HG03103 (cell line): ENCODE measurements around the gene WHRN.

Experiments
- ATAC-seq: cut with Tn5 transposase; IDR thresholded peaks from one replicate; pipeline ENCODE4 v1.9.1; 2021; ENCODE audit warnings: low read depth; ENCODE audit not compliant: unreplicated experiment

The WHRN gene

GRCh38 chr9:114427644-114428043, 77.6 kb downstream of the WHRN start:
- ATAC-seq, result no peak

GRCh38 chr9:114426046-114426948, 79.0 kb downstream of the WHRN start:
- no peak for ATAC-seq

- no peak for ATAC-seq
Observed at GRCh38 chr9:114425126-114425525, 80.1 kb downstream of the WHRN start.

GRCh38 chr9:114424126-114424525, 81.1 kb downstream of the WHRN start:
- no peak for ATAC-seq

- no peak for ATAC-seq
Observed at GRCh38 chr9:114423181-114423580, 82.1 kb downstream of the WHRN start.

GRCh38 chr9:114421147-114421546, 84.1 kb downstream of the WHRN start:
- no peak for ATAC-seq

- no peak for ATAC-seq
Observed at GRCh38 chr9:114419796-114420195, 85.5 kb downstream of the WHRN start.

DNA sequence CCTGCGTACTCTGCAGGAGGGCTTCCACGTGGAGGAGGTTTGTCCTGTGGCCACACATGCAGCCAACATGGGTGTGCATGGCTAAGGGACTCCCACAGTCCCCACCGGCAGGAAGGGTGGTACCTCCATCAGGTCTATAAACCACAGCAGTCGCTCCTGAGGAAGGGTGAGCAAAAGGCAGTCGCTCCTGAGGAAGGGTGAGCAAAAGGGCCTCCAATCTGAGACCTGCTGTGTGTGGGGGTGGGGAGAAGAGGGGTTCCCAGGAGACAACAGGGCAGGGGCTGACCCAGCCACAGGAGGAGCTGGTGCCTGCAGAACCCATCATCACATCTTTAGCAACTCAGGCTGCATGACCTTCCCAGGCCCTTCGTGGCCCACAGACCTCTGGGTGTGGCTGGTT, 87.2 kb downstream of the WHRN start:
- ATAC-seq, result no peak

DNA sequence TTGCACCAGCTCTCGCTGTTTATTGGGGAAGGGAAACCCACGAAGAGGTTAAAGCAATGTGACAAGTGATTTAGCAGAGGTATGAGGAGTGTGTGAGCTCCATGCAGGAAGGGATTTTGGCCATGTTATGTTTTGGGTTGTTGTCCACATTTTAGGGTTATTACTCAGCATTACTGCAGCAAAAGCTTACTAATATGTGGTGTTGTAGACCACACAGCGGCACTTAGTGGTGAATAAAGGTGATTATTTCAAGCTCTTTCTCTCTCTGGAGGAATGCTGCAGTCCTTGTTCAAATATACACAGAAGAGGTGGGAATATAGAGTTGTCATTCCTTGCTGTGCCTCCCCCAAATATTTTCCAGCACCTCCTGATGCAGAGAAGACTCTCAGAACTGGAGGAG, 87.8 kb downstream of the WHRN start:
- ATAC-seq, result no peak

DNA sequence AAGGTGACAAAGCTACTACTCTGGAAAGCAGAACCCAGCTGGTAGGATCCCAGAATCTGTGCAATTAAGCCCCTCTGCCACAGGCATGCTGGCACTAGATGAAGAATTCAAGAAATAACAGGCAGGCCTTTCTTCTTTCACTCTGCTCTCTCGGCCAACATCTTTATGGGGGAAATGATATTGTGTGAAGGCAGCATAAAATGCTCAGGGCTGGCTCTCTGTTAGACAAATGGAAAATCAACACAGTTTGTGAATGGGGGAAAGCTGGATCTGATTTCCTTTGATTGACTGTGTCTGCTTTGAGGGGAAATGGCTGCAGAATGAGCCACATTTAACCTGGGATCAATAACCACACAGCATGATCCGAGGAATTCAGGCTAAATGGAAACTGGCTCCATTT, 88.4 kb downstream of the WHRN start:
- ATAC-seq, result no peak

DNA sequence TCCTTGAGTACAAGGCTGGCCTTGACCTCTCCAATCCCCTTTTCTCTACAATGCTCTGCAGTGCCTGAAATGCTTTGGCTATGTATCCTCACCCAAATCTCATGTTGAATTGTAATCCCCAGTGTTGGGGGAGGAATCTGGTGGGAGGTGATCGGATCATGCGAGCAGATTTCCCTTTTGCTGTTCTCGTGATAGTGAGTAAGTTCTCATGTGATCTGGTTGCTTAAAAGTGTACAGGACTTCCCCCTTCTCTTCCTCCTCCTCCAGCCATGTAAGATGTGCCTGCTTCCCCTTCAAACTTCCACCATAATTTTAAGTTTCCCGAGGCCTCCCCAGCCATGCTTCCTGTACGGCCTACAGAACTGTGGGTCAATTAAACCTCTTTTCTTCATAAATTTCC, 89.0 kb downstream of the WHRN start:
- ATAC-seq, result no peak

- ATAC-seq, result no peak
Observed at GRCh38 chr9:114414346-114414745, 90.9 kb downstream of the WHRN start.

GRCh38 chr9:114413861-114414301, 91.4 kb downstream of the WHRN start:
- no peak for ATAC-seq

- ATAC-seq, result no peak
Observed at GRCh38 chr9:114412048-114412683, 93.1 kb downstream of the WHRN start.

DNA sequence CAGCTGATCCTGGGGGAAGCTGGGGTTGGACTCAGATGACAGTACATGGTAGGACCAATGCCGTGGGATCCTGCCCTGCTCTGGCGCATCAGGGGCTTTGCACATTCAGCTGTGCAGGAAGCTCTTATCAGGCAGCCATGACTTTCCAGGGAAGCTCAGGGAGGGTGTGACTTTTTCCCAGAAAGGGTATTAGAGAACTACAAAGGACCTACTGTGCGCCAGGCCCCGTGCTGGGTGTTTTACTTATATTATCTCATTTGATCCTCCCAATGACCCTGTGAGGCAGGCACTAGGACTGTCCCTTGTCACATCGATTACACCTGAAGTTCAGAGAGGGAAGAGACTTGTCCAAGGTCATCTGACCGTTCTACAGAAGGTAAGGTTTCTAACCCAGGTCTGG, 93.8 kb downstream of the WHRN start:
- no peak for ATAC-seq

DNA sequence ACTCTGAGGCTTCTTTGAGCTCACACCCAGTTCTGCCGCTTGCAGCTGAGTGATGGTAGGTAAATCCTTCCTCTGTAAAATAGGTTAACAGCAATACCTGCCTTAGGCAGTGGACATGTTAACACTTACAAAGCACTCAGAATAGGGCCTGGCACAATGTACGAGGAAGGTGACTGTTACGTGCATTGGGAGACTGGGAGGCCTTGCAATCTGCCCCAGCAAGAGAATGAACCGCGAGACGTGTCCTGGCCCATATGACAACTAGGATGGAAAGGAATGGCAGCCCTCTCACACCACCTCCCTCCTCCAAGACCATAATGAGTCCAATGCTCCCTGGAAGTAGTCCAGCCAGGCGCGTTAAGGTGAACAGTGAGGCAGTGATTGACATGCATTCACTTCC, 94.4 kb downstream of the WHRN start:
- ATAC-seq, result no peak

DNA sequence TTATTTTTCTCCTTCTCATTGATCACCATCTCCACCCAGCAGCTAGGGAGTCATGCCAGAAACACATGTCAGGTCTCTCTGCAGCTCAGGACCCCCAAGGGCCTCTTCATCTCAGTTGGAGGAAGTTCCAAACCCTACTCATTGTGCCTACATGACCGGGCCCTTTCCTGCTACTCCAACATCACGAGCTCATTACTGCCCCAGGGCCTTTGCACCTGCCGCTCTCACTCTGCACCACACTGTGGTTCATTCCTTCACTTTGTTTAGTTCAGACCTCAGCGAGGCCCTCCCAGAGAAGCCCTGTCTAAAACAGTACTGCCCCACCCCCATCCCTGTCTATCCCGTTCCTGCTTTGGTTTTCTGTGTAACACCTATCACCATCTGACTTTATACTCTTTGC, 95.4 kb downstream of the WHRN start:
- no peak for ATAC-seq

DNA sequence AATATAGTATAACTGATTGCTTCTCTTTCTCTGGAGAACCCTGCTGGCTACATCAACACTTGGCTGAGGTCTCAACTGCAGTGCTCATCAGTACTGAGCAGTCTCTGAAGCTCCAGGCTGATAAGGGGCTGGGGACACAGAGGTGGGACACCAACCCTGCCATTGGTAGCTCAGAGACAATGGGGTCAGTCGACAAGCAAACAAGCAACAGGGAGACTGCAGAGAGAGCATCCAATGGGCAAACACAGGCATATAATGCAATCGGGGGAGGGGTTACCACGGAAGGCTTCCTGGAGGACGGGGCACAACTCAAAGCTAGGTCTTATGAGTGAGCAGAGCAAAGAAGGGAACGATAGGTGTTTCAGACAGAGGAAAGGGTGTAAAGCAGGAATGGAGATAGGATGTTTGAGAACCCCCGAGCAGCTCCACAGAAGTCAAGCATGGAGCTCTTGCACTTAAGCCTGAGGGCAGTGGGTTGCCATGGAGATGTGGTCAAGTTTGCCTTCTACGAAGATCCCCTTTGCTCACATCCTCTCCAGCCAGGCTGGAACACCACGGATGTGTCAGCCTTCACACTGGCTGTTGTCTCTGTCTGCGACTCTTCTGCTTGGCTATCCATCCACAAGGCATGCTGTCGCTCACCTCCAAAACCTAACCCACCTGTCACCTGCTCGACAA, 96.0 kb downstream of the WHRN start:
- no peak for ATAC-seq

DNA sequence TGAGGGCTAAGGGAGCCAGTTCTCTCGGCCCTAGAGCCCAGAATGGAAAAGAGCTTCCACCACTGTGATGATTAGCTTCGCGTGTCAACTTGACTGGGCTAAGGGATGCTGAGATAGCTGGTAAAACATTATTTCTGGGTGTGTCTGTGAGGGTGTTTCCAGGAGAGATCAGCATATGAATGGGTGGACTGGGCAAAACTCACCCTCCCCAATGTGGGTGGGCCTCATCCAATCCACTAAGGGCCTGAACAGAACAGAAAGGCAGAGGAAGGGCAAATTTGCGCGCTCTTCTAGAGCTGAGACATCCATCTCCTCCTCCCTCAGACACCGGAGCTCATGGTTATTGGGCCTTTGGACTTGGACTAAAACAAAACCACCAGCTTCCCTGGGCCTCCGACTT, 96.6 kb downstream of the WHRN start:
- ATAC-seq, result no peak

DNA sequence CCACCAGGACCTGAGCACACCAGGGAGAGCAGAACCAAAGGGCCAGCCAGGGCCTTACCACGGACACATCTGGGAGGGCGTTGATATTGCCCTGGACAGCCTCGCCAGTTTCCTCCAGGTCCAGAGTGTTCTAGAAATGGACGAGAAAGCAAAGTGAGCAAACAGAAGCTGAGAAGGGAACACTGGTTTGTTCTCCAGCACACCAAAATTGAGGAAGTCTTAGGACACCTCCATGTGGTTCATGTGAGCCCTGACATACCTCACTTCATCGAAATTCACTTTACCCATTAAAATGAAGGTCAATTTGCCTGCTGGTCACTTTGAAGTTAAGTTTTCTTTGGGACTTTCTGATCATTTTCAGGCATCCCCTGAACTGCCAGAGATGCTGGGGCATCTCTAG, 97.4 kb downstream of the WHRN start:
- no peak for ATAC-seq

- ATAC-seq, result no peak
Observed at GRCh38 chr9:114406441-114406840, 98.8 kb downstream of the WHRN start.
